Measurements from ENCODE around the gene CD2BP2.

CD2BP2 gene

GRCh38 chr16:30378236-30379157, 23.4 kb upstream of the CD2BP2 start:
- peak; percentile 99 for DNase-seq

GRCh38 chr16:30377812-30378235, 22.7 kb upstream of the CD2BP2 start:
- peak; percentile 65 for DNase-seq

GRCh38 chr16:30377050-30377811, 22.1 kb upstream of the CD2BP2 start:
- DNase-seq, result no peak

DNA sequence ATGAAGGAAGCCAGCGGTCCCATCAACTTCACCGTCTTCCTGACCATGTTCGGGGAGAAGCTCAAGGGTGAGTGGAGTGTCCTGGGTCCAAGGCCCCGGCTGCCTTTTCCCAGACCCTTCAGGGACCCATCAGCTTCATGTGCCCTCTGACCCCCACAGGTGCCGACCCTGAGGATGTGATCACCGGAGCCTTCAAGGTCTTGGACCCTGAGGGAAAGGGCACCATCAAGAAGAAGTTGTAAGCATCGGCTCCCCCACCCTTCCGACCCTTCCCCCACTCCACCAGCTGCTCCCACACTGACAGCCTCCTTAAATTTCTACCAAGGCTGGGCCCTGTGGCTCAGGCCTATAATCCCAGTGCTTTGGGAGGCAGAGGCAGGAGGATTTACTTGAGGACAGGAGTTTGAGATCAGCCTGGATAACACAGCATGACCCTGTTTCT, 21.4 kb upstream of the CD2BP2 start:
- no peak for DNase-seq

DNA sequence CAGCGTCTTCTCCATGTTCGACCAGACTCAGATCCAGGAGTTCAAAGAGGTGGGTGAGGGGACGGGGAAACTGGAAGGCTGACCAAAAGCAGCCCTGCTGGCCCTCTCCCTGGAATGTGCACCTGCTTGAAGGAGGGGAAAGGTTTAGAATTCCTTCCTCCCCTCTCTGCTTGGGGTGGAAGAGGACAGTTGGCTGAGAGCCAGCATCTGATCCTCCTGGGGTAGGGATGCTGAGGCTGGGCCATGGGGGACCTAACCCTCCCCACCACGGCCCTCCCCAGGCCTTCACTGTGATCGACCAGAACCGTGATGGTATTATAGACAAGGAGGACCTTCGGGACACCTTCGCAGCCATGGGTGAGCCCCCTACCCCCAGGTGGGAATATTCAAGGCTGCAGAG, 20.8 kb upstream of the CD2BP2 start:
- DNase-seq, result no peak

GRCh38 chr16:30374538-30374937, 19.4 kb upstream of the CD2BP2 start, which contains the start of gene MYL11:
TSS of gene MYL11 (plus strand) at chr16:30374802. CDS start at chr16:30374858, 56 bp downstream.
- DNase-seq, result no peak

DNA sequence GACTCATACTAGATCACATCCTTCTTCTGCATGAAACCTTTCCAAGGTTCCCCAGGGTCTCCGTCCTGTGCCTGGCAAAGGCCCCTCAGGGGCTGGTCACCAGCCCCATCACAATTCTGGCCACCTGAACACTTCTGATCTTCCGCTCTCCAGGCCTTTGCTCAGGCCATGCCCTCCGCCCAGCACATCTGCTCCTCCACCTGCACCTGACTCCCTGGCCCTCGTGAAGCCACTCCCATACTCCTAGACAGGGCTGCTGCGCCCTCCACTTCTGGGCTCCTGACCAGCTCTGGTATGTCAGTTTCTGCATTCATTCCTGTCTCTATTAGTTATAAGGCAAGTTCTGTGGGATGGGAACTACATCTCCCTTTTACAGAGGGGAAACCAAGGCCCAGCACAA, 17.6 kb upstream of the CD2BP2 start:
- DNase-seq, result no peak

DNA sequence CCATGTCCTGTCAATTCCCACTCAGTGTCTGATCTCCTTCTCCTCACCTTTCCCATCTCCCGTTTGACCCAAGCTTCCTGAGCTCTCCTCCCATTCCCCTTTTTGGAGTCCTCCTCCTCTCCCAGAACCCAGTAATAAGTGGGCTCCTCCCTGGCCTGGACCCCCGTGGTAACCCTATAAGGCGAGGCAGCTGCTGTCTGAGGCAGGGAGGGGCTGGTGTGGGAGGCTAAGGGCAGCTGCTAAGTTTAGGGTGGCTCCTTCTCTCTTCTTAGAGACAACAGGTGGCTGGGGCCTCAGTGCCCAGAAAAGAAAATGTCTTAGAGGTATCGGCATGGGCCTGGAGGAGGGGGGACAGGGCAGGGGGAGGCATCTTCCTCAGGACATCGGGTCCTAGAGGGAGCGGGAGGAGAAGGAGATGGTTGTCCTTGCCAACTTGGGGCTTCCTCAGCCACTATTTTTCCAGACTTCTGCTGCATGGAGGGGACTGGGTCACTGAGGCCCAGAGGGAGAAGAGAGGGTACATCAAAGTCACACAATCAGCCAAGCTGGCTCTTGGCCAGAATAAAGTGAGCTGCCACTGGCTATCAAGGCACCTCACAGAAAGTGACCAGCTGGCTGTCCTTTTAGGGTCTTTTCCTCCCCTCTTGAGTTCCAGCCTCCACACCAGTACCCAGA, 17.1 kb upstream of the CD2BP2 start:
- no peak for DNase-seq

DNA sequence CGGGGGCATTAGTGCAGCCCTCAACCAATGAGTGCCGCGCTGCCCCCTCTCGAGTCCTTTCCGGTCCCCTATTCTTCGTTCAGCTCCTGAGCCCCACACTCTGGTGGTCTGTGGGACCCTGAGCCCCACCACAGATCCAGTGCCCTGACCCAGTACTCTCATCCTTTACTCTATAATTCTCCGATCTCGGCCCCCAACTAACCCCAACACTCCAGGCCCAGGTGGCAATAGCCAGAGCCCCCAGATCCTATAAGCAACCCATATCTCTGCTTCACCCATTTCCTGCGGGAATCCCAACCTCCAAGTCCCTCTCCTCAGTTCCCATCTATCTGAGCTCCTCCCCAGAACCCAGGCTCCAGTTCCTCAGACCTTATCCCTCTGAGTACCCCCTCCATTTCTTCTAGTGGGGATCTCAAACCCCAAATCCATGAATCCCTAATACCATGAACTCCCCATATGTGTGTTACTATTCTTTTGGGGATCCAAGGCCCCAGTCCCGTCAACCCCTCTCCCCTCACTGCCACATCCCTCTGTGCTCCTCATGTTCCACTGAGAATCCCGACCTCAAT, 16.2 kb upstream of the CD2BP2 start:
- no peak for DNase-seq

- DNase-seq, result peak; percentile 81
These were observed 15.5 kb upstream of the CD2BP2 start, which contains the start of gene TBC1D10B for GRCh38 chr16:30370456-30371247. TSS of gene TBC1D10B (minus strand) at chr16:30370494. CDS start at chr16:30370183, 311 bp downstream.

GRCh38 chr16:30369938-30370455, 14.9 kb upstream of the CD2BP2 start:
- no peak for DNase-seq

- DNase-seq, result no peak
These were observed 14.2 kb upstream of the CD2BP2 start for GRCh38 chr16:30369091-30369937.

- DNase-seq, result no peak
These were observed 13.6 kb upstream of the CD2BP2 start for GRCh38 chr16:30368792-30369090.

GRCh38 chr16:30368122-30368791, 13.1 kb upstream of the CD2BP2 start:
- DNase-seq, result no peak

DNA sequence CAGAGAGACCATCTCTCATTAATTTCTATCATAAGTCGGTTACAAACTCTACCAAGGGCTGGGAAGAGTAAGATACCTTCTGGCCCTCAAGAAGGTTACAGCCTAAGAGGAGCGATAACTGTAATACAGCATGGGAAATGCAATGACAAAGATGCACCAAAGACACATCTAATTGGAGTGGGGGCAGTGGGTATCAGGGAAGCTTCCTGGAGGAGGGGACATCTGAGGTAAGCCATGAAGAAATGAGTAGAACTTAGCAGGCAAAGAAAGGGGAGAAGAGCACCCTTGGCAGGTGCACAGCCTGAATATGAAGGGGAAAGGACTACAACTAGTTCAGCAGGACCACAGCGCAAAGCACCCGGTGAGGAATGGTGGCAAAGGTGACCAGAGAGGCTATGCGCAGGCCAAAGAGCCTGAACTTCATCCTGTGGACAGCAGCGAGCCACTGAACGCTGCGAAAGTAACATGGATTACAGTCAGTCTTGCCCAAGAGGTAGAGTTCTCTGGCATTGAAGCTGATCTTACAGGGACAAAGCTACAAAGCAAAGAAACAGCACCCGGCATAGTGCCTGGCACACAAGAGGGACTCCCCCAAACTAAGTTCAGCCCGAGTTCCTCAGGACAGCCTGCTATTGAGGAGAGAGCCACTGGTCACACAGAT, 12.4 kb upstream of the CD2BP2 start:
- no peak for DNase-seq

DNA sequence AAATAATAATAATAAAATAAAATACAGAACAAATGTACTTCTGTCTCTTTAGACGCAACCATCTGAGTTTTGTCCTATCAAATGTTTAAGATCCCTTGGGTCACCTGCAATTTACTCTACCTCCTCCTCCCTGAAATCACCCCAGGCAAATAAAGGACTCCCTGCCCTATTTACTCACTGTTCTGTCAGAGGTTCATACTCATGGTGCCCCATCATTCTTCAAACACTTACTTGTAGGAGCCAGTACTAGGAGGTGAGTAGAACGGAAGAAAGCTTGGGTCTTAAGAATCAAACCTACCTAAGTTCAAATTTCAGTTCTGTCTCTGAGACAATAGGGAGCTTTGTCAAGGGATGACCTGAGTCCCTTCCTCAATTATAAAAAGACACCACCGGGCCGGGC, 11.4 kb upstream of the CD2BP2 start:
- DNase-seq, result no peak

DNA sequence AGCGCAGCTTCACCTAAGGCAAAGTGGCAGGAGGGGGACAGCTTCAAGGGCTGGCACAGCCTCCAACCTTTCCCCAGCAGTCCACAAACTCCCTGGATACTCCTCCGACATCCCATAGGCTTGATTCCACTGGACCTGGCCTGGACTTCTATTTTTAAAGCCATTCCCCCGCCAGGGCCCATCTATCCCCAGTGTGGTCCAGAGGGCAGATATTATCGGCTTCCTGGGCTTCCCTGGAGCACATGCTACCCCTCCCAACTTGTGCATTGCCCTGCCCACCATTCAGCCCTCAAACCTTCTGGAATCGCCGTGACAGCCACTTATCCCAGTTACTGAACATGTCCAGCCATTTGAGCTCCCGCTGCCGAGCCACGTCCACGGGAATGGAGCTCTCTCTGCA, 10.1 kb upstream of the CD2BP2 start:
- DNase-seq, result no peak

- DNase-seq, result no peak
These were observed 6.1 kb upstream of the CD2BP2 start for GRCh38 chr16:30361180-30361579.

GRCh38 chr16:30359871-30360170, 4.7 kb upstream of the CD2BP2 start:
- no peak for DNase-seq
